Amniotic epithelial cell (primary cell): Measurements from ENCODE around the gene ZNF579.

ENCODE experiments used
- DNase-seq: peaks from one replicate; pipeline ENCODE4 v3.0.0-alpha.2; 2010; ENCODE audit warnings: low read depth

ZNF579 gene

GRCh38 chr19:55611983-55612645 lies 31.5 kb upstream of the ZNF579 start:
- DNase-seq = no peak

DNA sequence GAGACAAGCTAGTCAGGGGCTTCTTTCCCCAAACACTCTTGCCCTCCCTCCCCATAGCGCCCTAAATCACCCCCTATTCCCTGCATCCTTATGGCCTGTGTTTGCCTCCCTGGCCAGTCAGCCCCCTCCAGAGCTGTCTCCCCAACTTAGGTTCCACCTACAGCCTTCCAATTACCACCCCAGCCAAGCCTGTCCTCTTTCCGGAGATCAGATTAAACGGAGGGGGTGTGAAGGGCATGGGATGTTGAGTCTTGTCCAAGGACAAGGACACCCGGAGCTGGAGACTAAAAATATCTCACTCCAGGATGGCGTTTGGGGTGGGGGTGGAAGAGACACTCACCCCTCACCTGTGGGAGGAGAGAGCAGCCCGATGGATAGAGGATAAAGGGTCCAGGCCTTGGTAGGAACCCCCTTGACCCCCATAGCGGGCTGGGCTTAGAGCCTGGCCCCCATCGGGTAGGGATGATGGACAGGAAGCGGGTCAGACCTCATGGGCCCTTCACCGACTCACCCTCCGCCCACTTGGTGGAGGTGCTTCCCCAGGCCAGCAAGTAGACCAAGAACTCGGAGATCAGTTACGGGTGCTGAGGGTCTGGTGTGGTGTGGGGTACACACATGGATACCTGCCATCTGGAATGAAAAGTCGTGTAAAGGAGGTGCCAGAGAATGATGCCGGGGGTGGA lies 30.8 kb upstream of the ZNF579 start:
- DNase-seq = no peak

GRCh38 chr19:55609326-55609725 lies 28.7 kb upstream of the ZNF579 start:
- no peak for DNase-seq

DNA sequence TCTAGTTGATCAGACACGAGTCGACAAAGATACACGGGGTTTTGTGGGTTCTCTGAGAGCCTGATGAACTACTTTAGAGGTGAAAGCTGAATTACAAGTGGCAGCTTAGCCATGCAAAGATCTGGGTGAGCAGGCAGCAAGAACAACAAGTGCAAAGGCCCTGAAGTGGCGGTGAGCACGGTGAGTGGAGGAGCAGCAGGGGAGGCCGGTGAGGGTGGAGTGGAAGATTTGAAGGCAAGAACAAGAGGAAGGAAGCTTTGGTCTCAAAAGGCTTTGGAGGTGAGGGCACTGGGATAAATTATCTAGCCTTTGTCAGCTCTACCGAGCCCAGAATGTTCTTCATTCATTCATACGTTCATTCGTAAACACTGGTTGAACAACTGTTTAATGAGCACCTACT lies 26.2 kb upstream of the ZNF579 start:
- DNase-seq = no peak

- no peak for DNase-seq
Observed at GRCh38 chr19:55606471-55606787, 25.8 kb upstream of the ZNF579 start.

- peak; percentile 84 for DNase-seq
Observed at GRCh38 chr19:55605637-55606470, 25.2 kb upstream of the ZNF579 start, which contains the start of gene ZNF865. Gene ZNF865, plus strand, starts transcription at chr19:55605647. Its CDS starts 7,972 bp downstream, at chr19:55613619.

- DNase-seq = peak; percentile 93
Observed at GRCh38 chr19:55605207-55605636, 24.6 kb upstream of the ZNF579 start.

GRCh38 chr19:55603581-55604292 lies 23.1 kb upstream of the ZNF579 start:
- no peak for DNase-seq

- no peak for DNase-seq
Observed at GRCh38 chr19:55603115-55603514, 22.5 kb upstream of the ZNF579 start.

- no peak for DNase-seq
Observed at GRCh38 chr19:55602104-55603001, 21.7 kb upstream of the ZNF579 start.

DNA sequence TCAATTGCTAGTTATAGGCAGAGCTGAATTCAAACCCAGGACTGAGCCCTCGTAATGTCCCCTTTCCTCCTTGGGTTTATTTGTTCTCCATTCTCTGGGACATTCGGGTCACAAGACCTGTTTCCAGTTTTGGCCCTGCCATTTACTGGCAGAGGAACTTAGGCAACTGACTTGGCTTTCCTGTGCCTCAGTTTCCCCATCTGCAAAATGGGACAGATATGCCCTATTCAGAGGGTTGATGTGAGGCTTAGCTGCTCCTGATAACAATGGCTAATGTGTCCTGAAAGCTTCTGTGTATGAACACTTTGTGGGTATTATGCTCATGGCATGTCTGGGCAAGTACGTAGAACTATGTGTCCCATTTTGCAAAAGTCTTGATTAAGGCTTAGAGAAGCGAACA lies 20.4 kb upstream of the ZNF579 start:
- DNase-seq = no peak

GRCh38 chr19:55600662-55601028 lies 20.0 kb upstream of the ZNF579 start:
- no peak for DNase-seq

DNA sequence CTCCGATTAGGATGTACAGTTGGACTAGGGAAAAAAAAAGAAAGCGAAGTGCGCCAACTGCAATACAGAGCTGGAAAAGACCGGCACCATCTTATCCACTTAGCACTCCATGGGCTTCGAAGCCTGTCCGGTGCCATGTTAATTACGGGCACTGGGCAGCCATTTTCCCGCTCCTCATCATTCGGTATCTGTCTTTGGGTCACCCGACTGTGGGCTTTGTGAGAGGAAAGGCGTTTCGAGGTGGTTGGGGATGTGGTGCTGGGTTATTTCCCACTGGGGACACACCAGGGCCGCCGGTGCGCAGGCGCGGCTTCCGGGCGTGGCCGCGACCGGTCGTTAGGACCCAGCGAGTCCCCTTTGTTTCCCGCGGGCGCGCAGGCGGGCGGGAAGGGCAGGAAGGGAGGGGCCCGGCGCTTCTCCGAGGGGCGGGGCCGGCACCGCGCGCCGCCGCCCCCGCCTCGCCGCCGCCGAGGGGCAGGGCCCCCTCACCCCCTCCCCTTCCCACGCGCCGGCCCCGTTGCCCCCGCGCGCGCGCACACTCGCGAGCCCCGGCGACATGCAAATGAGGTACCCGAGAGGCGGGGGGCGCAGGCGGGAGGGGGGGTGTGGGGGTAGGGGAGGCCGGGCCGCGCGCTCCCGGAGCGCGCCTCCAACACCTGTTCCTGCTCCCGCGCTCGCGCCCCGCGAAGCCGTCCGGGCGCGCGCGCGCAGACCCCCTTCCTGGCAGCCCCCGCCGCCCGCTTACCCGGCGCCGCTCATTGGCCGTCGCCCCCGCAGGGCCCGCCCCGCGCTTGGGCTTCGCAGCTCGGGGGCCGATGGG lies 19.4 kb upstream of the ZNF579 start, which contains the start of gene ZNF524:
Gene ZNF524, plus strand, starts transcription at position 447 of the 820 bp plus-strand sequence. CDS start 1,825 bp downstream, outside the sequence.
- peak; percentile 84 for DNase-seq

GRCh38 chr19:55599468-55599841 lies 18.8 kb upstream of the ZNF579 start, which contains the start of gene FIZ1:
Gene FIZ1, minus strand, starts transcription at chr19:55599517. Its CDS starts 1,652 bp downstream, at chr19:55597865.
- DNase-seq = peak; percentile 99

DNA sequence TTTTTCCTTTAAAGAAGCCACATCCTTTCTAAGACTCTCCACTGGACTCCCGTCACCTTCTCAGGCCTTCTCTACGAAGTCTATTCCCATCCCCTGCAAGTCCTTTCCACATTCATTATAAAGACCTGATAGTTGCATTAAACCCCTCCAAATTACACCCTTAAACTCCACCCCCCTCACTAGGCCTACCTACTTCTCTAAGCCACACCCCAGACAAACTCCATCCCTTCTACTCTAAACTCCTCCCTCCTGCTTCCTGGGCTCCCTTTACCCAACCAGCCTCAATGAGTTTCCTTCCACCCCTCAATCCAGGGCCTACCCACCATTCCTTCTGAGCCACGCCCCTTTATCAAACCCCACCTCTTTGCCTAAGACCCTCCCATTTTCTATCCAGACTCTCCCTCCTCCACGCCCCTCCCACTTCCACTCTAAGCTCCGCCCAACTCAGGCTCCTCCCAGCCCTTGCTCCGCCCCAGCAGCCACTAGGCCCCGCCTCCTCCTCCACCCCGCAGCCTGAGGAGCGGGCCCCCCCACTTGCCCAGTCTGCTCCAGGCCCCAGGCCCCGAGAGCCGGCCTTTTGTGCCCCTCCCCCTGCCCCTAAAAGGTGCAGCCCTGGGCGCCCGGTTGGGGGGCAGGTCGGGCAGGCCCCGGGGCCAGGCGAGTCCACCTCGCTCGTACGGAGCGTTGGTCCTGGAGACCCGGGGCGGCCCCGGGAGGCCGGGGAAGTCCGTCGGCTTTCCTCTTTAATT lies 18.2 kb upstream of the ZNF579 start:
- peak; percentile 97 for DNase-seq

DNA sequence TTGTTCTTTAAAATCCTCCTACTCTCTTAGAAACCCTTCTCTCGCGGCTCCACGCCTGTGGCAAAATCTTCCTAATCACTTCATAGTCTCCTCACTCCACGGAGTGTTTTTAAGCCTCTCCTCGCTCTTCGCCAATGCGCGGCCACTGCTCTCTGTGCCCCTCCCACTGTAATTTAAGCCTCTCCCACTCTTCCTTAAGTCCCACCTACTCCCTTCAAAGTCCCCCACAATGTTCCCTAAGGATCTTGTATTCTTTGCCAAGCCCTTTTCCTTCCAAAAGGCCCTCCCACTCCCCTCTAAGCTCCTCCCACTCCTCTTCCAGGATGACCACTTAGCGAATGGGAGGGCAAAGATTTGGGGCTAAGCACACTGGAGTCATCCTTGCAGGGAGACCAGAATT lies 17.4 kb upstream of the ZNF579 start:
- no peak for DNase-seq

DNA sequence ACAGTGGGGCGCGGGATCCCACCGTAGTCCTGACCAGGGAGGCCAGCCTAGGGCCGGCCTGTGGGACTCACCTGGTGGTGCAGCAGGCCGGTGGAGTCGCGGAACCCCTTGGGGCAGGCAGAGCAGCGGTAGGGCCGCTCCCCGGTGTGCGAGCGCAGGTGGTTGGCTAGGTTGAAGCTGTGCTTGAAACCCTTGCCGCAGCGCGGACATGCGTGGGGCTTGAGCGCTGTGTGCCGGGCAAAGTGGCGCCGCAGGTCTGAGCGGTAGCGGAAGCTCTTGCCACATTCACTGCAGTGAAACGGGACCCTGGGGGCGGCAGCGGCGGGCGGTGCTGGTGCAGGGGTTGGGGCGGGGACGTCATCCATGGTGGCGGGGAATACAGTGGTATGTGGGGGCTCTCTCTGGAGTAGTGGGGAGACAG lies 16.9 kb upstream of the ZNF579 start:
- no peak for DNase-seq

GRCh38 chr19:55596304-55596703 lies 15.7 kb upstream of the ZNF579 start:
- DNase-seq = no peak

- DNase-seq = peak; percentile 25
Observed at GRCh38 chr19:55594996-55595545, 14.4 kb upstream of the ZNF579 start.
